ENCODE measurements around the gene DRD5.

Gene DRD5

GRCh38 chr4:9820343-9820742 lies 38.9 kb downstream of the DRD5 start:
- DNase-seq = no peak

DNA sequence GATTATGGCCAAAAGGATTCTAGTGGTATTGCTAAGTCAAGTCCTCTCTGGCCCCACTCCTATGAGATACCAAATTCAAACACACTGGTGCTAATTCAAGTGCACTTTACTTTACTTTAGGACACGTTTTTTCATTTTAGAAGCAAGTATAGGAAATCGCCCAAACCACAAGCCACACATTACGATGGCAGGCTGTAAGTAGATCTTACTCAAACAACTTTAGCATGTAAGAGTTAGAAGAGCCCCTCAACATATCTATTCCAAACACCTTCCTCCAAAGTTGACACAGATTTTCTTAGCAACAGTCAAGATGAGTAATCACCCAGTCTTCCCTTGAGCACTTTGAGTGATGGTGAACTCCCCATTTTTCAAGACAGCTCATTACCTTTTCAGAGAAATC lies 43.6 kb downstream of the DRD5 start:
- DNase-seq = no peak

GRCh38 chr4:9826551-9826950 lies 45.1 kb downstream of the DRD5 start:
- DNase-seq = no peak

- no peak for DNase-seq
These were observed 51.2 kb downstream of the DRD5 start for GRCh38 chr4:9832640-9833039.

GRCh38 chr4:9833421-9833820 lies 52.0 kb downstream of the DRD5 start:
- DNase-seq = no peak

Data from activated naive CD4-positive, alpha-beta T cell (primary cell).